ENCODE data around the gene KLHL22.

KLHL22 gene

GRCh38 chr22:20517841-20518592 lies 22.4 kb upstream of the KLHL22 start:
- no peak overlapping the region for H3K4me2 ChIP-seq (ENCODE audit: low read length)
- no peaks in the 10 kb centered on the region for H3F3A ChIP-seq (ENCODE audit: insufficient read depth, low read length)
- H3K36me3 ChIP-seq (ENCODE audit: insufficient read depth, low read length), result peaks cover 56% of the 10 kb centered on the region
- peaks cover 11% of the 10 kb centered on the region for H3K4me1 ChIP-seq (ENCODE audit: insufficient read depth, low read length, severe bottlenecking)
- H3K27ac ChIP-seq (ENCODE audit: low read depth, low read length, poor library complexity, severe bottlenecking), result no peak overlapping the region
- peaks cover 35% of the 10 kb centered on the region for H3K79me2 ChIP-seq (ENCODE audit: insufficient read depth, low read length)
- H3K4me3 ChIP-seq (ENCODE audit: low read depth, low read length, poor library complexity, severe bottlenecking), result no peak overlapping the region
- no peaks in the 10 kb centered on the region for H3K9me3 ChIP-seq (ENCODE audit: low read length)
- no peak overlapping the region for H2AFZ ChIP-seq (ENCODE audit: low read length)
- no peaks in the 10 kb centered on the region for H4K20me1 ChIP-seq (ENCODE audit: insufficient read depth, low read length)
- no peaks in the 10 kb centered on the region for H3K9me2 ChIP-seq (ENCODE audit: low read depth, low read length)
- H3K9ac ChIP-seq (ENCODE audit: low read length), result no peak overlapping the region
- TF ChIP-seq CTCF (IDR thresholded peaks at IDR 0.05; ENCODE audit: low read length) (no peak), EZH2 (IDR thresholded peaks at IDR 0.05; ENCODE audit: borderline replicate concordance, low read length) (no peak)
- no peaks in the 10 kb centered on the region for H3K27me3 ChIP-seq (ENCODE audit: insufficient read depth, low read length)

- no peaks in the 10 kb centered on the region for H3K9me3 ChIP-seq (ENCODE audit: low read length)
- H3K9ac ChIP-seq (ENCODE audit: low read length), result no peak overlapping the region
- H3K36me3 ChIP-seq (ENCODE audit: insufficient read depth, low read length), result peaks cover 56% of the 10 kb centered on the region
- H3K9me2 ChIP-seq (ENCODE audit: low read depth, low read length), result no peaks in the 10 kb centered on the region
- no peak overlapping the region for H2AFZ ChIP-seq (ENCODE audit: low read length)
- TF ChIP-seq CTCF (IDR thresholded peaks at IDR 0.05; ENCODE audit: low read length), result no peak
- no peak for TF ChIP-seq EZH2 (IDR thresholded peaks at IDR 0.05; ENCODE audit: borderline replicate concordance, low read length)
- no peaks in the 10 kb centered on the region for H4K20me1 ChIP-seq (ENCODE audit: insufficient read depth, low read length)
- H3F3A ChIP-seq (ENCODE audit: insufficient read depth, low read length), result no peaks in the 10 kb centered on the region
- no peak overlapping the region for H3K4me2 ChIP-seq (ENCODE audit: low read length)
- no peak overlapping the region for H3K4me3 ChIP-seq (ENCODE audit: low read depth, low read length, poor library complexity, severe bottlenecking)
- H3K27me3 ChIP-seq (ENCODE audit: insufficient read depth, low read length), result no peaks in the 10 kb centered on the region
- H3K4me1 ChIP-seq (ENCODE audit: insufficient read depth, low read length, severe bottlenecking), result peaks cover 5% of the 10 kb centered on the region
- no peak overlapping the region for H3K27ac ChIP-seq (ENCODE audit: low read depth, low read length, poor library complexity, severe bottlenecking)
- H3K79me2 ChIP-seq (ENCODE audit: insufficient read depth, low read length), result peaks cover 31% of the 10 kb centered on the region
Observed at GRCh38 chr22:20517422-20517821, 21.8 kb upstream of the KLHL22 start.

- Histone ChIP-seq H3K79me2 (ENCODE audit: insufficient read depth, low read length) (peaks cover 34% of the 10 kb centered on the region), H3K4me3 (ENCODE audit: low read depth, low read length, poor library complexity, severe bottlenecking) (no peak overlapping the region), H3K27me3 (ENCODE audit: insufficient read depth, low read length) (no peaks in the 10 kb centered on the region), H2AFZ (ENCODE audit: low read length) (no peak overlapping the region), H4K20me1 (ENCODE audit: insufficient read depth, low read length) (no peaks in the 10 kb centered on the region), H3K27ac (ENCODE audit: low read depth, low read length, poor library complexity, severe bottlenecking) (no peak overlapping the region), H3K36me3 (ENCODE audit: insufficient read depth, low read length) (peaks cover 49% of the 10 kb centered on the region), H3K4me1 (ENCODE audit: insufficient read depth, low read length, severe bottlenecking) (peaks cover 2% of the 10 kb centered on the region), H3K4me2 (ENCODE audit: low read length) (no peak overlapping the region), H3F3A (ENCODE audit: insufficient read depth, low read length) (no peaks in the 10 kb centered on the region), H3K9me2 (ENCODE audit: low read depth, low read length) (no peaks in the 10 kb centered on the region), H3K9ac (ENCODE audit: low read length) (no peak overlapping the region), H3K9me3 (ENCODE audit: low read length) (no peaks in the 10 kb centered on the region)
- TF ChIP-seq CTCF (IDR thresholded peaks at IDR 0.05; ENCODE audit: low read length) (no peak), EZH2 (IDR thresholded peaks at IDR 0.05; ENCODE audit: borderline replicate concordance, low read length) (no peak)
Observed at GRCh38 chr22:20516399-20516798, 20.8 kb upstream of the KLHL22 start.

All from OCI-LY1 (cell line).